ENCODE measurements around the gene AURKAIP1.
"Not testable (repeated sequence)": the region's sequence is repeated elsewhere in the genome, so short reads cannot be mapped to it uniquely, and the experiment has no call there.

Gene AURKAIP1

DNA sequence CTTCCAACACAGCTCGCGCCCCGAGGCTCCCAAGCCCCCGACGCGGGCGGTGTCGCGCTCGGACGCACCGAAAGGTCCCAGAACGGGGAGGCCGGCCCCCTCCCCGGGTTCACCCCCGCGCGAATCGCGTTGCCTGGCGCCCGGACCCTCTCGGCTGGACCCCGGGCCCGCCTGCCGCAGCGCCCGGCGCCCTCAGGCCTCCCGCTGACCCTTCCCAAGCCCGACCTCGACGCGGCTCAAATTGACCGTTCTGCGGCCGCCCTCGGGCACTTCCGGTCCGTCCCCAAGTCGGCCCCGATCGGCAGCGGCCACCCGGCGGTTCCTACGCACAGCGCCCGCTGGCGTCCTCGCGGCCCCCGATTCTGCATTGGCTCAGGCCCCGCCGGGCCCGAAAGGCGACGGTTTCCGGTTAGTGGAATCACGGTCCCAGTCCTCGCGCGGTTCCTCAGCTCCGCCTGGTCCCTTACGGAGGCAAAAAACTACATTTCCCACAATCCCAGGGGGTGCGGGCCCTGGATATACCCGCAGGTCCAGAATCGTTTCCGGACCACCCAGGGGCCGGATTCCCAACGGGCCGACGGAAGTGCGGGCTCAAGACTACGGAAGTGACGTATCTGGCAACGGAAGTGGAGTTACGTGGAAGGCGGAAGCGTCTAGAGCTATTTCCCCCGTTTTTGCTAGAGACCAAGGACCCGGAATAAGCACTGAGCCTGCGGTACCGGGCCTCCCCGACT lies at the start of gene AURKAIP1:
Gene AURKAIP1, minus strand, starts transcription at position 279 of the 734 bp plus-strand sequence. CDS start 451 bp downstream, outside the sequence.
- DNase-seq, result peak; percentile 86 to 100 (median 98)

- no peak for DNase-seq
Observed at GRCh38 chr1:1424707-1425106, 49.7 kb upstream of the AURKAIP1 start.

GRCh38 chr1:1423245-1423597 lies 48.2 kb upstream of the AURKAIP1 start:
- DNase-seq, result no peak

DNA sequence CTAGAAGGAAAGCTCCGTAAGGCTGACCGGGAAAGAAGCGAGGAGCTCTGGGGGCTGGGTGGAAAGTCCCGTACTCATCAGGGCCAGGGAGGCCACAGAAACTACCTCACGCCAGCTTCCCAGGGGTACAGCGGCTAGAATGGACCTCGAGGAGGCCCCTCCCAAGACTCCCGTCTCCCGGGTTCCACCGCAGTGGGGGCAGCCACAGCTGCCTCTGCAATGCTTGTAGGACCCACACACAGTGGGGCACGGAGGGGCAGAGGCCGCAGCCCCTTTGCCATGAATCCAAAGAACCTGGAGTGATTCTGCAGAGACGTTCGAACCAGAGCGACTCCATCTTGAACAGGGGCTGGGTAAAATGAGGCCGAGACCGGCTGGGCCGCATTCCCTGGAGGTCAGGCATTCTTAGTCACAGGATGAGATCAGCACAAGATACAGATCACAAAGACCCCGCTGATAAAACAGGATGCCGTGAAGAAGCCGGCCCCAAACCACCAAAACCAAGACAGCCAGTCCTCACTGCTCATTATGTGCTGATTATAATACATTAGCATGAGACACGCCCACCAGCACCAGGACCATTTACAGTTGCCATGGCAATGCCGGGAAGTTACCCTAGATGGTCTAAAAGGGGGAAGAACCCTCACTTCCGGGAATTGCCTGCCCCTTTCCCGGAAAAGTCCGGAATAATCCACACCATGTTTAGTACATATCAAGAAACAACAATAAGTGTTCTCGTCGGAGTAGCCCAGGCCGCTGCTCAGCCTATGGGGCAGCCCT lies 47.6 kb upstream of the AURKAIP1 start:
- peak in 3 of 56 donors; percentile 40 to 60 (median 47) for DNase-seq

- no peak for DNase-seq
Observed at GRCh38 chr1:1421907-1422464, 47.0 kb upstream of the AURKAIP1 start.

- DNase-seq, result peak in 28 of 56 donors; percentile 26 to 78 (median 53)
Observed at GRCh38 chr1:1421147-1421906, 46.3 kb upstream of the AURKAIP1 start, which contains the start of gene ANKRD65. TSS of gene ANKRD65 (minus strand) at chr1:1421276. CDS start at chr1:1421005, 271 bp downstream.

DNA sequence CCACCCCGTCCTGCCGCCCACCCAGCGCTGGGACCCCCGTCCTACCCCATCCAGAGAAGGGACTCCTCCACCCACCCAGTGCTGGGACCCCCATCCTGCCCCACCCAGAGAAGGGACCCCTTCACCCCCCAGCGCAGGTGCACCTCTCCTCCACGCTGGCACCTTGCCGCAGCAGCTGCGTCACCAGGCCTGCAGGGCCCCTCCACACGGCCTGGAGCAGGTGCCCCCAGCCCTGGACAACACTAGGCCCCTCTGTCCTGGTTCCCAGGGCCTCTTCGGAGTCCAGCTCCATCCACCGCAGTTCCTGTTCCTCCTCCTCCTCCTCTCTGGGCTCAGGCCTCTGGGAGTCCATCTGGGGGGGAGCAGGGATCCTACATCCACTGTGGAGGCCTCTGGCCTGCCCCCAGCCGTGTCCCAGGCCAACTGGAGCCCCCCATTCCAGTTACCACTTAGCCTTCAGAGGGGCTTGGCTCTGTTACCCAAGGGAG lies 45.7 kb upstream of the AURKAIP1 start:
- DNase-seq, result no peak

- peak in 5 of 56 donors; percentile 19 to 63 (median 37) for DNase-seq
Observed at GRCh38 chr1:1419813-1420653, 45.0 kb upstream of the AURKAIP1 start.

GRCh38 chr1:1419363-1419812 lies 44.4 kb upstream of the AURKAIP1 start:
- no peak for DNase-seq

GRCh38 chr1:1418464-1419362 lies 43.7 kb upstream of the AURKAIP1 start:
- DNase-seq, result no peak

DNA sequence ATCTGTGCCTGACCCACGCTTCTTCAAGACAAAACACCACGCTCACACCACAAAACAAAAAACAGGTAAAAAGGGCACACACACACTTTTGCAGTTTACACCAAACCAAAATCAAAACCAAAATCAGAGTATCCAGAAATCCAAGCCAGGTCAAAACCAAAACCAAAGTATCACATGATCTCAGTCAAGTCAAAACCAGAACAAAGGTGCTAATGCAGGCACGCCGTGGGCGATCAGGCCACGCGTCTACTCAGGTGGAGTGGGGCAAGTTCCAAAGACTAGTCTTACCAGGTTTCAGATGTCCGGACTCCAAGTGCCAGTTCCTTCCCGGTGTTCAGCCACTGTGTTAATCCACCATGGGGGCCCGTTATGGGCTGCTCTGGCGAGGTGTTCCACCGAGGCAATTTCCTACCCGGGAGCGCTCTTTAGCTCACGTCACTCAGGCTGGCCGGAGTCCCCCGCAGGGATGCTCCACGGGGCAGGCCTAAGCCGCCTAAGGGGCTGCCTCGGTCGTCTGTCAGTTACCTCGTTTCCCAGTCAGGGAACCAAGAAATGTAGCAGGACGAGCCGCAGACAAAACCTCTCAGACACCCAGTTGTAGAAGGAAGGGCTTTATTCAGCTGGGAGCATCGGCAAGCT lies 42.9 kb upstream of the AURKAIP1 start:
- not testable (repeated sequence) for DNase-seq

- DNase-seq, result not testable (repeated sequence)
Observed at GRCh38 chr1:1417396-1417795, 42.4 kb upstream of the AURKAIP1 start.

DNA sequence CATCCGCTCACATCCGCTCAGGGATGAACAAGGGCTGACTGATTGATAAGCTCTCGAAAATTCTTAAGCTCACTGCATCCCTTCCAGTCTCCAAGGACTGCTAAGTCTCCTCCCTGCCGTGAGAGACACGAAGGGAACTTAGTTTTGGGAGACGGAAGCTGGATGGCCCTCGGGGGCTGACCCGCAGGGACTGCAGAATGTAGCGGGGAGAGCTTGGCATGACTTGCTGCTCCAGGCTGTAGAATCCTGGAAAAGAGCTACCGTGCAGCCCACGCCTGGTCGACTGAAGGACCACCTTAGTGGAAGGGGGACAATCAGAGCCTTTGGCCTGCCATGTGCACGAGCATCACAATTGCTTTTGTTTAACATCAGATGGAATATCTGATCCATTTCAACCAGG lies 40.7 kb upstream of the AURKAIP1 start:
- no peak for DNase-seq

DNA sequence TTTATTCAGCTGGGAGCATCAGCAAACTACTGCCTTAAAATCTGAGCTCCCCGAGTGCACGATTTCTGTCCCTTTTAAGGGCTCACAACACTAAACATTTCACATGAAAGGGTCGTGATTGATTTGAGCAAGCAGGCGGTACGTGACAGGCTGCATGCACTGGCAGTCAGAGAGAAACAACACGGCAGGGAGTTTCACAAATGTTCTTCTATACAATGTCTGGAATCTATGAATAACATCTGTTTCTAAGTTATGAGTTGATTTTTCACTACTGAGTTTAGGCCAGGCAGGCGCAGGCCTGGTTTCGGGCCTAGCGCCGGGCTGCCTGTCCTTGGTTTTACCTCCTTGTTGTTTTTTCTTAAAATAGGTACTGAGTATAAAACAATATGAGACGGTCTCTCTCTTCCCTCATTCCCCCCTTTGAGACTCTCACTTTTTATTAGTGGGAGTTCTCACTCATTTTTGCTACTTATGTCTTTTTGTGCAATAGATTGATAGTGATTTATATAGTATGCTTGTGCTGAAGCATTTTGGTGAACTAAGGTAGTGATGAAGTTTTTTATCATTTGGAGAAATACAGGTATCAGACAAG lies 37.4 kb upstream of the AURKAIP1 start:
- not testable (repeated sequence) for DNase-seq

GRCh38 chr1:1411626-1412025 lies 36.6 kb upstream of the AURKAIP1 start:
- DNase-seq, result no peak

- not testable (repeated sequence) for DNase-seq
Observed at GRCh38 chr1:1410238-1410637, 35.2 kb upstream of the AURKAIP1 start.

GRCh38 chr1:1407636-1408318 lies 32.8 kb upstream of the AURKAIP1 start:
- no peak for DNase-seq

Measured in amygdala (tissue), 56 donors.